K562 (cell line): ENCODE measurements around the gene YPEL2. TPM values are rescaled to one million over a fixed set of nuclear protein-coding genes. Genes with fewer than 3 reads are reported as not detected.
"Not testable (repeated sequence)": the region's sequence is repeated elsewhere in the genome, so short reads cannot be mapped to it uniquely, and the experiment has no call there.

ENCODE experiments used
- CUX1 ChIP-seq: fragments of 200-800 bp; sonication (Bioruptor generic); IDR thresholded peaks from 2 replicates; pipeline ENCODE4 v1.6.1; 2016; ENCODE audit warnings: missing genetic modification characterization, missing compliant biosample characterization
- RAD21 ChIP-seq, 2 experiments: fragments of 250-450 bp in 1 of 2; fragments of 450-650 bp in 1 of 2; sonication (Bioruptor Pico) in 1 of 2; formaldehyde crosslinking in 1 of 2; IDR thresholded peaks in 1 of 2; conservative IDR thresholded peaks in 1 of 2; 2 replicates each; pipeline versions ENCODE4 v1.4.0 to v1.8.0; 2020 to 2022; ENCODE audit warnings: mild to moderate bottlenecking in 2 of 2, moderate library complexity in 1 of 2
- TEAD4 ChIP-seq, 2 experiments: sonication (generic) in 1 of 2; formaldehyde crosslinking in 1 of 2; IDR thresholded peaks; 2 replicates each; pipeline versions ENCODE4 v1.6.1 to v1.8.0; 2012 to 2022; ENCODE audit warnings: borderline replicate concordance in 1 of 2, inconsistent platforms in 1 of 2, low read length in 1 of 2, mild to moderate bottlenecking in 1 of 2, missing genetic modification reagents in 1 of 2
- TRIM25 ChIP-seq: fragments of 450-650 bp; IDR thresholded peaks from 2 replicates; pipeline ENCODE4 v1.7.0; 2016; ENCODE audit warnings: borderline replicate concordance
- ZNF445 ChIP-seq: fragments of 250-450 bp; sonication (Bioruptor Pico); IDR thresholded peaks from 2 replicates; pipeline ENCODE4 v1.4.0; 2020; ENCODE audit warnings: low read depth, mild to moderate bottlenecking, moderate library complexity
- polyA plus RNA-seq, 8 experiments: library from polyadenylated mRNA; depleted of rRNA in 4 of 8; stranded (reverse) in 5 of 8; unstranded in 3 of 8; fragments of >200 nt; fragmentation: Nextera tagmentation in 2 of 8; fragmentation: Illumina TruSeq in 1 of 8; extraction: Ambion mirVana in 2 of 8; extraction: Trizol in 1 of 8; gene quantifications; 2 replicates each; pipeline versions ENCODE4 v1.2.1 to v1.2.3, GENCODE V29; 2011 to 2014; ENCODE audit warnings: inconsistent platforms in 1 of 8, missing spikeins in 1 of 8
- total RNA-seq, 7 experiments: library from RNA; depleted of rRNA in 6 of 7; stranded (reverse); fragments of >200 nt in 6 of 7; fragmentation: Illumina TruSeq in 2 of 7; extraction: Trizol in 2 of 7; gene quantifications; 2 replicates each; pipeline versions ENCODE4 v1.2.1 to v1.2.3, GENCODE V29; 2011 to 2021; ENCODE audit warnings: low replicate concordance in 1 of 7
- TF ChIP-seq, protein P1 (sequence below): fragments of 450-650 bp; IDR thresholded peaks from 2 replicates; pipeline ENCODE4 v1.6.1; 2016; ENCODE audit warnings: mild to moderate bottlenecking, moderate library complexity

Gene YPEL2
- total and polyA plus RNA-seq, 9 of the 15 experiments (the other 6 are each of a cell fraction or from before 2014, with no cell fraction given), result 0.11 to 2.4 (median 0.47) TPM

DNA sequence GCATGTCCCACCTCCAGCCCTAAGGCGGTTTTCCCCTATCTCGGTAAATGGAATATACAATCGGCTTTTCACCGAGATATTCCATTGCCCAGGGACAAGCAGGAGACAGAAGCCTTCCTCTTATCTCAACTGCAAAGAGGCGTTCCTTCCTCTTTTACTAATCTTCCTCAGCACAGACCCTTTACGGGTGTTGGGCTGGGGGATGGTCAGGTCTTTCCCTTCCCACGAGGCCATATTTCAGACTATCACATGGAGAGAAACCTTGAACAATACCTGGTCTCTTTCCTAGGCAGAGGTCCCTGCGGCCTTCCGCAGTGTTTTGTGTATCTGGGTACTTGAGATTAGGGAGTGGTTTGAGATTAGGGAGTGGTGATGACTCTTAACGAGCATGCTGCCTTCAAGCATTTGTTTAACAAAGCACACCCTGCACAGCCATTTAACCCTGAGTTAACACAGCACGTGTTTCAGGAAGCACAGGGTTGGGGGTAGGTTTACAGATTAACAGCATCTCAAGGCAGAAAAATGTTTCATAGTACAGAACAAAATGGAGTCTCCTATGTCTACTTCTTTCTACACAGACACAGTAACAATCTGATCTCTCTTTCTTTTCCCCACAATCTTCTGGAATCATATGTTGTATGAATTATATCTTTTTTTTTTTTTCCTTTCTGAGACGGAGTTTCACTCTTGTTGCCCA is 41.0 kb upstream of the YPEL2 start (continued):
- peak; percentile 95 for TF ChIP-seq CUX1 (CRISPR knock-in tag)
- peak; percentile 14; the same call in 1 of the 2 replicates for TF ChIP-seq ZNF445 (CRISPR knock-in tag)
- 0 out of 2 replicates have a peak, but pooled peaks have one; percentile 39 for TF ChIP-seq TRIM25
- TF ChIP-seq RAD21 (CRISPR knock-in tag; conservative IDR thresholded peaks at IDR 0.05 in 1 of 2, IDR thresholded peaks at IDR 0.05 in 1 of 2), result peak in 1 of 2 experiments; percentile 33; a peak in 2 of 4 replicates
- TF ChIP-seq, protein P1, sequence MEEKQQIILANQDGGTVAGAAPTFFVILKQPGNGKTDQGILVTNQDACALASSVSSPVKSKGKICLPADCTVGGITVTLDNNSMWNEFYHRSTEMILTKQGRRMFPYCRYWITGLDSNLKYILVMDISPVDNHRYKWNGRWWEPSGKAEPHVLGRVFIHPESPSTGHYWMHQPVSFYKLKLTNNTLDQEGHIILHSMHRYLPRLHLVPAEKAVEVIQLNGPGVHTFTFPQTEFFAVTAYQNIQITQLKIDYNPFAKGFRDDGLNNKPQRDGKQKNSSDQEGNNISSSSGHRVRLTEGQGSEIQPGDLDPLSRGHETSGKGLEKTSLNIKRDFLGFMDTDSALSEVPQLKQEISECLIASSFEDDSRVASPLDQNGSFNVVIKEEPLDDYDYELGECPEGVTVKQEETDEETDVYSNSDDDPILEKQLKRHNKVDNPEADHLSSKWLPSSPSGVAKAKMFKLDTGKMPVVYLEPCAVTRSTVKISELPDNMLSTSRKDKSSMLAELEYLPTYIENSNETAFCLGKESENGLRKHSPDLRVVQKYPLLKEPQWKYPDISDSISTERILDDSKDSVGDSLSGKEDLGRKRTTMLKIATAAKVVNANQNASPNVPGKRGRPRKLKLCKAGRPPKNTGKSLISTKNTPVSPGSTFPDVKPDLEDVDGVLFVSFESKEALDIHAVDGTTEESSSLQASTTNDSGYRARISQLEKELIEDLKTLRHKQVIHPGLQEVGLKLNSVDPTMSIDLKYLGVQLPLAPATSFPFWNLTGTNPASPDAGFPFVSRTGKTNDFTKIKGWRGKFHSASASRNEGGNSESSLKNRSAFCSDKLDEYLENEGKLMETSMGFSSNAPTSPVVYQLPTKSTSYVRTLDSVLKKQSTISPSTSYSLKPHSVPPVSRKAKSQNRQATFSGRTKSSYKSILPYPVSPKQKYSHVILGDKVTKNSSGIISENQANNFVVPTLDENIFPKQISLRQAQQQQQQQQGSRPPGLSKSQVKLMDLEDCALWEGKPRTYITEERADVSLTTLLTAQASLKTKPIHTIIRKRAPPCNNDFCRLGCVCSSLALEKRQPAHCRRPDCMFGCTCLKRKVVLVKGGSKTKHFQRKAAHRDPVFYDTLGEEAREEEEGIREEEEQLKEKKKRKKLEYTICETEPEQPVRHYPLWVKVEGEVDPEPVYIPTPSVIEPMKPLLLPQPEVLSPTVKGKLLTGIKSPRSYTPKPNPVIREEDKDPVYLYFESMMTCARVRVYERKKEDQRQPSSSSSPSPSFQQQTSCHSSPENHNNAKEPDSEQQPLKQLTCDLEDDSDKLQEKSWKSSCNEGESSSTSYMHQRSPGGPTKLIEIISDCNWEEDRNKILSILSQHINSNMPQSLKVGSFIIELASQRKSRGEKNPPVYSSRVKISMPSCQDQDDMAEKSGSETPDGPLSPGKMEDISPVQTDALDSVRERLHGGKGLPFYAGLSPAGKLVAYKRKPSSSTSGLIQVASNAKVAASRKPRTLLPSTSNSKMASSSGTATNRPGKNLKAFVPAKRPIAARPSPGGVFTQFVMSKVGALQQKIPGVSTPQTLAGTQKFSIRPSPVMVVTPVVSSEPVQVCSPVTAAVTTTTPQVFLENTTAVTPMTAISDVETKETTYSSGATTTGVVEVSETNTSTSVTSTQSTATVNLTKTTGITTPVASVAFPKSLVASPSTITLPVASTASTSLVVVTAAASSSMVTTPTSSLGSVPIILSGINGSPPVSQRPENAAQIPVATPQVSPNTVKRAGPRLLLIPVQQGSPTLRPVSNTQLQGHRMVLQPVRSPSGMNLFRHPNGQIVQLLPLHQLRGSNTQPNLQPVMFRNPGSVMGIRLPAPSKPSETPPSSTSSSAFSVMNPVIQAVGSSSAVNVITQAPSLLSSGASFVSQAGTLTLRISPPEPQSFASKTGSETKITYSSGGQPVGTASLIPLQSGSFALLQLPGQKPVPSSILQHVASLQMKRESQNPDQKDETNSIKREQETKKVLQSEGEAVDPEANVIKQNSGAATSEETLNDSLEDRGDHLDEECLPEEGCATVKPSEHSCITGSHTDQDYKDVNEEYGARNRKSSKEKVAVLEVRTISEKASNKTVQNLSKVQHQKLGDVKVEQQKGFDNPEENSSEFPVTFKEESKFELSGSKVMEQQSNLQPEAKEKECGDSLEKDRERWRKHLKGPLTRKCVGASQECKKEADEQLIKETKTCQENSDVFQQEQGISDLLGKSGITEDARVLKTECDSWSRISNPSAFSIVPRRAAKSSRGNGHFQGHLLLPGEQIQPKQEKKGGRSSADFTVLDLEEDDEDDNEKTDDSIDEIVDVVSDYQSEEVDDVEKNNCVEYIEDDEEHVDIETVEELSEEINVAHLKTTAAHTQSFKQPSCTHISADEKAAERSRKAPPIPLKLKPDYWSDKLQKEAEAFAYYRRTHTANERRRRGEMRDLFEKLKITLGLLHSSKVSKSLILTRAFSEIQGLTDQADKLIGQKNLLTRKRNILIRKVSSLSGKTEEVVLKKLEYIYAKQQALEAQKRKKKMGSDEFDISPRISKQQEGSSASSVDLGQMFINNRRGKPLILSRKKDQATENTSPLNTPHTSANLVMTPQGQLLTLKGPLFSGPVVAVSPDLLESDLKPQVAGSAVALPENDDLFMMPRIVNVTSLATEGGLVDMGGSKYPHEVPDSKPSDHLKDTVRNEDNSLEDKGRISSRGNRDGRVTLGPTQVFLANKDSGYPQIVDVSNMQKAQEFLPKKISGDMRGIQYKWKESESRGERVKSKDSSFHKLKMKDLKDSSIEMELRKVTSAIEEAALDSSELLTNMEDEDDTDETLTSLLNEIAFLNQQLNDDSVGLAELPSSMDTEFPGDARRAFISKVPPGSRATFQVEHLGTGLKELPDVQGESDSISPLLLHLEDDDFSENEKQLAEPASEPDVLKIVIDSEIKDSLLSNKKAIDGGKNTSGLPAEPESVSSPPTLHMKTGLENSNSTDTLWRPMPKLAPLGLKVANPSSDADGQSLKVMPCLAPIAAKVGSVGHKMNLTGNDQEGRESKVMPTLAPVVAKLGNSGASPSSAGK, result peak; percentile 93
- TF ChIP-seq TEAD4 (IDR thresholded peaks at IDR 0.05; ENCODE audit: low read length), result peak; percentile 94
- not testable (repeated sequence) for TF ChIP-seq TEAD4 (CRISPR knock-in tag; IDR thresholded peaks at IDR 0.05; ENCODE audit: borderline replicate concordance)
